Activated CD4-positive, alpha-beta T cell treated with anti-CD3 and anti-CD28 coated beads, Interleukin-2, amount 10 ng/mL, durations not matched to agents 24 days and 14 days (primary cell): ENCODE measurements around the gene KLF17. TPM values are rescaled to one million over a fixed set of nuclear protein-coding genes. Genes with fewer than 3 reads are reported as not detected.
"Not testable (repeated sequence)": the region's sequence is repeated elsewhere in the genome, so short reads cannot be mapped to it uniquely, and the experiment has no call there.

Experiments used
- DNase-seq: peaks from one replicate; pipeline ENCODE4 v3.0.0; 2022
- H3K27ac Mint-ChIP-seq: one replicate; pipeline ENCODE4 v1.8.0; 2022; ENCODE audit warnings: mild to moderate bottlenecking, mixed read lengths
- H3K27me3 Mint-ChIP-seq: one replicate; pipeline ENCODE4 v1.8.0; 2022; ENCODE audit warnings: mixed read lengths
- H3K36me3 Mint-ChIP-seq: one replicate; pipeline ENCODE4 v1.8.0; 2022; ENCODE audit warnings: low read depth, mild to moderate bottlenecking, mixed read lengths
- H3K4me1 Mint-ChIP-seq: one replicate; pipeline ENCODE4 v1.8.0; 2021; ENCODE audit warnings: mixed read lengths
- H3K4me3 Mint-ChIP-seq: one replicate; pipeline ENCODE4 v1.8.0; 2022; ENCODE audit warnings: mild to moderate bottlenecking, moderate library complexity, mixed read lengths
- H3K9me3 Mint-ChIP-seq: one replicate; pipeline ENCODE4 v1.8.0; 2021; ENCODE audit warnings: mixed read lengths
- intact Hi-C: fragments of 100-400 bp; cut with micrococcal nuclease; formaldehyde crosslinking; loops from one replicate; pipeline ENCODE4 v1.15.1; 2023
- total RNA-seq: library from RNA; stranded (reverse); gene quantifications from 2 replicates; pipeline ENCODE4 v1.2.3, GENCODE V29; 2022

Gene KLF17
- total RNA-seq, 1 donor from 2014 or later = not detected

DNA sequence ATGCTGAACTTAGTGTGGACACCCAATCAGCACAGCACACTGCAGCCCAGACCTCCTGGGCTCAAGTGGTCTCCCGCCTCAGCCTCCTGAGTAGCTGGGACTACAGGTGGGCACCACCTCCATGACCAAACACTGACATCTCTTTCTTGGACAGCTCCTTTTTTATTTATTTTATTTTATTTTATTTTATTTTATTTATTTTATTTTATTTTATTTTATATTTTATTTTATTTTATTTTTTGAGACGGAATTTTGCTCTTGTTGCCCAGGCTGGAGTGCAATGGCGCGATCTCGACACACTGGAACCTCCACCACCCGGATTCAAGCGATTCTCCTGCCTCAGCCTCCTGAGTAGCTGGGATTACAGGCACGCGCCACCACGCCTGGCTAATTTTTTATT, 1.3 kb upstream of the KLF17 start:
- H3K4me3 Mint-ChIP-seq, DNase-seq, H3K36me3 Mint-ChIP-seq, H3K4me1 Mint-ChIP-seq, H3K9me3 Mint-ChIP-seq, intact Hi-C loops, H3K27ac Mint-ChIP-seq: not testable (repeated sequence)
- H3K27me3 Mint-ChIP-seq = peaks cover 29% of the 10 kb centered on the region

- no peak for DNase-seq
- intact Hi-C loops = no loop called here
- H3K9me3 Mint-ChIP-seq = no peaks in the 10 kb centered on the region
- no peak overlapping the region for H3K27ac Mint-ChIP-seq
- H3K27me3 Mint-ChIP-seq = peaks cover 35% of the 10 kb centered on the region
- no peak overlapping the region for H3K4me3 Mint-ChIP-seq
- H3K4me1 Mint-ChIP-seq = no peaks in the 10 kb centered on the region
- H3K36me3 Mint-ChIP-seq = no peaks in the 10 kb centered on the region
Observed at GRCh38 chr1:44119525-44119924, 904 bp downstream of the KLF17 start.

DNA sequence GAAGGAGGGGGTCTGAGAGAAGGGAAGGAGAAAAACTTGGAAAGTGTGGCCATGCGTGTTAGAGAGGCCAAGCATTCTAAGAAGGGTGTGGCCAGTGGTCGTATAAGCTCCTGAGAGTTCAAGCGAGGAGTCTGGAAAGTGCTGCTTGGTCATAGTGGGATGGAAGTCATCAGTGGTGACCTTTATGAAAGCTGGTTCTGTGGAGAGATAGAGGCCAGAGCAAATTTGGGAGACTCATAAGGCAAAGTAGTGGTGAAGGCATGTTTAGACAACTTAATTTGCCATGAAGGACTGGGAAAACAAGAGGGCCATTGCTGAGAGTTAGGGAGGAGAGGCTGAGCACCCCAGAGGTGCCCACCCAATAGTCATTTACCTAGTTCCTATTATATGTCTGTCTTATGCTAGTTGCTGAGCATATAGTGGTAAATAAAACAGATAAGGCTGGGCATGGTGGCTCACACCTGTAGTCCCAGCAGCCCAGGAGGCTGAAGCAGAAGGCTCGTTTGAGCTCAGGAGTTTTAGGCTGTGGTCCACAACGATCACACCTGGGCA, 1.9 kb downstream of the KLF17 start:
- intact Hi-C loops = no loop called here
- no peaks in the 10 kb centered on the region for H3K36me3 Mint-ChIP-seq
- no peak overlapping the region for H3K27ac Mint-ChIP-seq

DNA sequence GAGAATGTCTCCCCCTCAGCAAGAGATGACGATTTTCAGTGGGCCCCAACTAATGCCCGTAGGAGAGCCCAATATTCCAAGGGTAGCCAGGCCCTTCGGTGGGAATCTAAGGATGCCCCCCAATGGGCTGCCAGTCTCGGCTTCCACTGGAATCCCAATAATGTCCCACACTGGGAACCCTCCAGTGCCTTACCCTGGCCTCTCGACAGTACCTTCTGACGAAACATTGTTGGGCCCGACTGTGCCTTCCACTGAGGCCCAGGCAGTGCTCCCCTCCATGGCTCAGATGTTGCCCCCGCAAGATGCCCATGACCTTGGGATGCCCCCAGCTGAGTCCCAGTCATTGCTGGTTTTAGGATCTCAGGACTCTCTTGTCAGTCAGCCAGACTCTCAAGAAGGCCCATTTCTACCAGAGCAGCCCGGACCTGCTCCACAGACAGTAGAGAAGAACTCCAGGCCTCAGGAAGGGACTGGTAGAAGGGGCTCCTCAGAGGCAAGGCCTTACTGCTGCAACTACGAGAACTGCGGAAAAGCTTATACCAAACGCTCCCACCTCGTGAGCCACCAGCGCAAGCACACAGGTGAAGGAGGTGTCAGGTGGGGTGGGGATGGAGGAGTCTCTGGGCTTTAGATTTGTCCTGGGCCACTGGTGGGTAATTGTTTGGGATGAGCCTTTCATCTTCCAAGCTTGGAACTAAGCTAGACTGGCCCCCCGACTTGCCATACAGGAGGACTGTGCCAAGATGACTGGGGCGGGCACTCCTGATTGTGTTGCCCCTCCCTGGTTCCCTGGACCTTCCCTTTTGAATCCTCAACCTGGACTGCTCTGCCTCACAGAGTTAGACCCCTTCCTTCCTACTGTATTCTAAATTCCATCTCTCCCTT, 11.2 kb downstream of the KLF17 start:
- no peak overlapping the region for H3K27ac Mint-ChIP-seq

More for the DNA sequence above, 1.9 kb downstream of the KLF17 start:
- Mint-ChIP-seq H3K4me3 (no peak overlapping the region), H3K9me3 (no peaks in the 10 kb centered on the region), H3K27me3 (peaks cover 31% of the 10 kb centered on the region), H3K4me1 (no peaks in the 10 kb centered on the region)
- DNase-seq = no peak

GRCh38 chr1:44131411-44131810, 12.8 kb downstream of the KLF17 start:
- intact Hi-C loops = no loop called here
- no peaks in the 10 kb centered on the region for H3K9me3 Mint-ChIP-seq
- no peak for DNase-seq
- peaks cover 4% of the 10 kb centered on the region for H3K4me1 Mint-ChIP-seq
- H3K4me3 Mint-ChIP-seq = no peak overlapping the region
- H3K36me3 Mint-ChIP-seq = no peaks in the 10 kb centered on the region
- H3K27ac Mint-ChIP-seq = no peak overlapping the region
- peaks cover 6% of the 10 kb centered on the region for H3K27me3 Mint-ChIP-seq

More for the DNA sequence above, 11.2 kb downstream of the KLF17 start:
- Mint-ChIP-seq H3K36me3 (no peaks in the 10 kb centered on the region), H3K27me3 (peaks cover 5% of the 10 kb centered on the region), H3K4me3 (no peak overlapping the region), H3K4me1 (peaks cover 4% of the 10 kb centered on the region), H3K9me3 (no peaks in the 10 kb centered on the region)
- intact Hi-C loops = no loop called here
- no peak for DNase-seq

DNA sequence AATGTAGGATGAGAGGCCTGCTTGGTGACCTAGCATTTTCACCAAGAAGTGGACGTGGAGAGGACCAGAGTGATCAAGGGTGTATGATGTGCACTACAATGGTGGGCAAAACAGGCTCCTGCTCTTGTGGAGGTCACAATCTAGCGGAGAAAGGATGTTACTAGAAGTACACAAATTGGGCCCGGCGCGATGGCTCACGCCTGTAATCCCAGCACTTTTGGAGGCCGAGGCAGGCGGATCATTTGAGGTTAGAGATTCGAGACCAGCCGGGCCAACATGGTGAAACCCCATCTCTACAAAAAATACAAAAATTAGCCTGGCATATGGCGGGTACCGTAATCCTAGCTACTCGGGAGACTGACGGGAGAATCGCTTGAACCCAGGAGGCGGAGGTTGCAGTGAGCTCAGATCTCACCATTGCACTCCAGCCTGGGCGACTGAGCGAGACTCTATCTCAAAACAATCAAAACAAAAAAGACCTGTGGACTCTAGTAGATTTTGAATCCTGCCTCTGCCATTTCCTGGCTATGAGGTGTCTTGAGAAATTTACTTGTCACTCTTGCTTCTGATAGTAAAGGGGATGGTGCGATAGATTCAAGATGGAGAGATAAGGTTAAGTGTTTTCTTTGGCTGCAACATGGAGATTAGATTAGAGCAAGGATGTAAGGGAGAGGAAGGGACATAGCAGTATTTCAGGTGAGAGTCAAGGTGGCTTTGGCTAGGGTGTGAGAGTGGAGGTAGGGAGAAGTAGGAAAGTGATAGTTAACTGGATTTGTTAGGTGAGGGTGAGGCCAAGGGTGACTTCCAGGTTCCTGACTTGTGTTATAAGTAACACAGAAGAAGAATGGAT, 15.7 kb downstream of the KLF17 start:
- no peaks in the 10 kb centered on the region for H3K9me3 Mint-ChIP-seq
- no peak for DNase-seq
- H3K27ac Mint-ChIP-seq = no peak overlapping the region
- no peak overlapping the region for H3K4me3 Mint-ChIP-seq
- no peaks in the 10 kb centered on the region for H3K4me1 Mint-ChIP-seq
- no peaks in the 10 kb centered on the region for H3K36me3 Mint-ChIP-seq
- intact Hi-C loops = no loop called here
- peaks cover 4% of the 10 kb centered on the region for H3K27me3 Mint-ChIP-seq

DNA sequence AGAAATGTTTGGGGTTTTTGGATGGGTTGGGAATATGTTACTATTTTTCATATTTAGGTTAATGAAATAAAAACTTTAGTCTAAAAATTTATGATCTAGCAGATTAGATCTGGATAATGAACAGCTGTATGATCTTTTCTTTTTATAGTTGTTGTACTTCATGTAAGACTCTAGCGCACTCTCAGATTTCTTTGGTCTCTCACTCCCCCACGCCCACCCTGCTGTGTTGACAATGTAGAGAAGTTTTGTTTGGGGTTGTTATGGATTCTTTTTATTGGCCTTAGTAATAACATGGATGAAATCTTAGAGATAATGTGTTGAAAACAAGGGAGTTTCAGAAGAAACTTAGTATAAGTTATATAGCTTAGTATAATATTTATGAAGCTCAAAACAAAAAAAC, 17.3 kb downstream of the KLF17 start:
- Mint-ChIP-seq H3K36me3 (no peaks in the 10 kb centered on the region), H3K27ac (no peak overlapping the region), H3K4me1 (no peaks in the 10 kb centered on the region), H3K4me3 (no peak overlapping the region), H3K27me3 (peaks cover 4% of the 10 kb centered on the region), H3K9me3 (no peaks in the 10 kb centered on the region)
- intact Hi-C loops = no loop called here
- DNase-seq = no peak

DNA sequence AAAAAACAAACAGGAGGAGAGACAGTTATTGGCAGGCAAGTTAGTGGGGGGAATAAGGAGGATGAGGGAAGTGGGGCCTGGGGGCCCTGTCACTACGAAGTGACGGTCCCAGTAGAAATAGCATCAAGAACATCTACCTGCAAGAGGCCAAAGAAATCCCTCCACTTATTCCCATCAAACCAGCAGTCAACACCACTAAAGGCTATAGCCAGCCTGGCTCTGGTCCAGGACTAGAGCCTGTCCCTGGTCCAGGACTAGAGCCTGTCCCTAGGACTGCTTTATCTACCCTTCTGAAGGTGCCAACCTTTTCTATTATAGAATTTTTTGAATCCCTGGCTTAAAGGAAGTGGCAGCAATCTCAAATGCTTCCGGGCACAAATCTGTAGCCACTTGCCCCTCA, 19.6 kb downstream of the KLF17 start:
- no peak overlapping the region for H3K27ac Mint-ChIP-seq
- no peak for DNase-seq
- intact Hi-C loops = no loop called here
- H3K27me3 Mint-ChIP-seq = peaks cover 7% of the 10 kb centered on the region
- H3K4me3 Mint-ChIP-seq = no peak overlapping the region
- H3K4me1 Mint-ChIP-seq = no peaks in the 10 kb centered on the region
- no peaks in the 10 kb centered on the region for H3K36me3 Mint-ChIP-seq
- H3K9me3 Mint-ChIP-seq = no peaks in the 10 kb centered on the region

GRCh38 chr1:44139565-44139964, 20.9 kb downstream of the KLF17 start:
- H3K27me3 Mint-ChIP-seq, H3K36me3 Mint-ChIP-seq, H3K9me3 Mint-ChIP-seq, H3K4me1 Mint-ChIP-seq, H3K27ac Mint-ChIP-seq, intact Hi-C loops, H3K4me3 Mint-ChIP-seq, DNase-seq: not testable (repeated sequence)

DNA sequence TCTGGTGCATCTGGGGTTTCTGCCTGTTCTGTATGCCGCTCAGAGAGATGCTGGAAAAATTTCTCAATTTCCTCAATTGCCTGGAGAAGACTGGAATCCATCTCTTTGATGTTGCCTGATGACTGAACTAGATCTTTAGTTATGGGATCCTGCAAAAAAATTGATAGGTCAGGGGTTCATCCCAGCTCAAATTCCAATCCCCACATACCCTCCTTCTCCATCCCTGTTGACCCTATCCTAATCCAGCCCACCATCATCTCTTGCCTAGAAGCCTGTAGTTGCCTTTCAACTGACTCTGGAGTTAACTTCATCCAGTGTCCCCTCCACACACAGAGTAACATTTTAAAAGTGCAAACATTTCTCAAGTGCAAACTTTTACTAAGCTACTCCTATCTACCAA, 22.9 kb downstream of the KLF17 start, which contains the start of gene KLF18:
Gene KLF18, minus strand, starts transcription at position 101 of the 400 bp plus-strand sequence. Its CDS starts 0 bp downstream, at position 101.
- intact Hi-C loops = no loop called here
- no peaks in the 10 kb centered on the region for H3K4me1 Mint-ChIP-seq
- H3K9me3 Mint-ChIP-seq = peaks cover 18% of the 10 kb centered on the region
- no peak within 1 kb of the TSS for H3K4me3 Mint-ChIP-seq
- DNase-seq = no peak
- H3K36me3 Mint-ChIP-seq = peaks cover 1% of the 10 kb centered on the region
- no peak within 1 kb of the TSS for H3K27ac Mint-ChIP-seq
- H3K27me3 Mint-ChIP-seq = peaks cover 3% of the 10 kb centered on the region

DNA sequence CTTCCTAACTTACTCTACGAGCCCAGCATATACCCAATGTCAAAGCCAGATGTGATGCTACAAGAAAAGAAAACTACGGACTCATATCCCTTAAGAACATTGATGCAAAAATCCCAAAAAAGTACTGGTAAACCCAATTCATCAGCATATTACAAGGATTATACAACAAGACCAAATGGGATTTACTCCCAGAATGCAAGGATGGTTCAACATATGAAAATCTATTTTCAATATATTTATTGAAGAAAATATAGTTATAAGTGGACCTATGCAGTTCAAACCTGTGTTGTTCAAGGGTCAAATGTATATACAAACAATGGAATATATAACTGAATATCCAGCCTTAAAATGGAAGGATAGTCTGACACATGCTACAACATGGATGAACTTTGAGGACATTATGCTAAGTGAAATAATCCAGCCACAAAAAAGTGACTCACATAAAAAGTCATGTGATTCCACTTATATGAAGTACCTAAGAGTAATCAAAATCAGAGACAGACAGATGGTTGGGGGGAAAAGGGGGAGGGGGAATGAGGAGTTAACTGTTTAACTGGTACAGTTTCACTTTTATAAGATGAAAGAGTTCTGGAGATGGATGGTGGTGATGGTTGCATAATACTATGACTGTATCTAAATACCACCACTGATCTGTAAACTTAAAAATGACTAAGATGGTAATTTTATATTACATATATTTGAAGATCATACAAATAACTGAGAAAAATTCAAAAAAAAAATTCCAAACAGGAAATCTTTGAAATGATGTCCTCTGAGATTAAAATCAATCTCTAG, 26.5 kb downstream of the KLF17 start:
- H3K36me3 Mint-ChIP-seq = peaks cover 1% of the 10 kb centered on the region
- no peak for DNase-seq
- intact Hi-C loops = no loop called here
- peaks cover 4% of the 10 kb centered on the region for H3K27me3 Mint-ChIP-seq
- H3K9me3 Mint-ChIP-seq = peaks cover 19% of the 10 kb centered on the region
- H3K4me3 Mint-ChIP-seq = no peak overlapping the region
- H3K27ac Mint-ChIP-seq = no peak overlapping the region
- no peaks in the 10 kb centered on the region for H3K4me1 Mint-ChIP-seq

DNA sequence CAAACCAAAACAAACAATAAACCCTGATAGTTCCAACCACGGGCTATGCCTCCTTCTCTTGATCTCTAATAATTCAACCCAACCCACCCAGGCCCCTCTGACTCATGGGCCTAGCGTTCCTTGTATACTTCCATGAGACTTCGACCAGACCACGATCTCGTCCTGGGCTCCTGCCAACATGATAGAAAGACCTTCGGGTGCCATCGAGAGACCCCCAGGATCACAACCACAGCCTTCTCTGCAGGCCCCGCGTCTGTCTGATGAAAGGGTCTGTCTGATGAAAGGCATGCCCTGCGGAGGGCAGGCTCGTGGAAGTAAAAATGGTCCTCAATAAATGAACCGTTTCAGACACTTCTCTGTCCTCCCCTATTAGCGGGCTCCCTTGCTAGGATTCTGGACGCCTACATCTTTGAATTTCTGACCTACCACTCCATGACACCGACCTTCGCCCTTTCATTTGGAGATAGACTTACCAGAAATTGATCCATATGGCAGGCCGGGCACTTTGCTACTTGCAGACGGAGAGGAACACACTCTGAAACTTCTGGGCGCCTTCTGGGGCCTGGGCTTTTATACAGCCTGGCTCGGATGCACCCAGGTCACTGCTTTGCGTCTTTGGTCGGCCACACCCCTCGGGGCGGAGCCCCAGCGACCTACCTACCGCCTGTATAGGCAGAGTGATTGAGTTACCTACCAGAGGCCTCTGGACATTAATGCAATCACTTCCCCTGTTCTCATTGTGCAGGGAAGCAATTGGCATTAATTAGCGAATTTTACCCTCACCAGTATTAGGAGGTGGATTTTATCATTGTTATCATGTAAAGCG, 28.1 kb downstream of the KLF17 start:
- no peak overlapping the region for H3K27ac Mint-ChIP-seq
- peaks cover 3% of the 10 kb centered on the region for H3K27me3 Mint-ChIP-seq
- H3K36me3 Mint-ChIP-seq = peaks cover 1% of the 10 kb centered on the region
- no peak for DNase-seq
- no peaks in the 10 kb centered on the region for H3K4me1 Mint-ChIP-seq
- H3K4me3 Mint-ChIP-seq = no peak overlapping the region
- intact Hi-C loops = no loop called here
- H3K9me3 Mint-ChIP-seq = peaks cover 19% of the 10 kb centered on the region

GRCh38 chr1:44147582-44147981, 29.0 kb downstream of the KLF17 start:
- H3K9me3 Mint-ChIP-seq = peaks cover 19% of the 10 kb centered on the region
- no peak overlapping the region for H3K27ac Mint-ChIP-seq
- DNase-seq = no peak
- H3K4me1 Mint-ChIP-seq = no peaks in the 10 kb centered on the region
- peaks cover 1% of the 10 kb centered on the region for H3K36me3 Mint-ChIP-seq
- intact Hi-C loops = no loop called here
- peaks cover 9% of the 10 kb centered on the region for H3K27me3 Mint-ChIP-seq
- no peak overlapping the region for H3K4me3 Mint-ChIP-seq
